HG03571 (cell line): Measurements from ENCODE around the gene SIPA1L3.
"Not testable (repeated sequence)": the region's sequence is repeated elsewhere in the genome, so short reads cannot be mapped to it uniquely, and the experiment has no call there.

Experiments used
- ATAC-seq: cut with Tn5 transposase; IDR thresholded peaks from one replicate; pipeline ENCODE4 v1.9.1; 2021; ENCODE audit not compliant: unreplicated experiment

The SIPA1L3 gene

DNA sequence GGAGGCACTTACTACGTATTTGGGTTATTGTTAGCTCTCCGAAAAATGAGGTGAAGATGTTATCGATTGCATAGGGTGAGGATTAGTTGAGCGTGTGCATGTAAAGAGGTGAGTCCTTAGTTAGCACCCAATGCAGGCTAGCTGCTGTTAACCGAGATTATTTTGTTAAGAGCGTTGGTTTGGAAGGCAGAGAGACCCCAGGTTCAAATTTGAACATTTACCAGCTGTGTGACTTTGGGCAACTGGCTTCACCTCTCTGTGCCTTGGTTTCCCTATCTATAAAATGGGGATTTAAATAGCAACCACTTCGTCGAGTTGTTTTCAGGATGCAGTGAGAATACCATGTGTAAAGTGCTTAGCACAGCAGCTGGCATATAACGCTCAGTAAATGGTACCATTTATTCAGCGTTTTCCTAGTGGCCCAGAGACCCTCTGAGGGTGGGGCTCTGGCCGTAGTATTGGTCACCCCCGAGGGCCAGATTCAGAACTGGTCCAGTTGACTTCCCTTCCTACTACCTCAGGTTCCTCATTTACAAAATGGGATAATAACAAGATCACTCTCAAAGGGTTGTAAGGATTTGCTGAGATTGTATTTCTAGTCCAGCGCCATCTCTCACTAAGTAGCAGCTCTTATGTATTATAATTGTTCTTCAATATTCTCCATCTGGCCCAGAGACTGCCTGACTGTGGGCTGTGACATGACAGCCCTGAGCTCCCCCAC, 887 bp downstream of the SIPA1L3 start:
- ATAC-seq, result no peak

DNA sequence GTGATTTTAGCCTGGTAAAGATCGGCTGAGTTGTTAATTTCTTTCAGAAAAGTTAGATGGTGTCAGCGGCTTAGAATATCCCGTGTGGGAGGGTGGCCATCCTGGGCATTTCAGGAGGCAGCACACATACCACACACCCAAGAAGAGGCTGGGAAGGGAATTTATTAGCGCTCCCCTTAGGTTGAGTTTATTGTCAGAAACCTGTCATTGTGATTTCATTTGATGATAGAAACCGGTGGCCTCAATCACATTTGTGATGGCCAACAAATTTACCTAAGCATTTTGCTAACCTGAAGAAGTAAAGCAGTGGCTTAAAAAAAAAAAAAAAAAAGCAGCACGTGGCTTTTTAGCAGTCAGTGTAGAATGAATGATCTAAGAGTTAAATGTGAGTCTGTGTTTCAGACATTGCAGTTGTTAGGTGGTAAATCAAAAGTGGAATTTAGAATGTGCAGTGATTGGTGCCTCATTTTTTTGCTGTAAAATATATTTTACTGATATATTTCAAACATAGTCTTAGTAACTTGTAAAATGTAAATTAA, 2.7 kb downstream of the SIPA1L3 start:
- ATAC-seq, result no peak

DNA sequence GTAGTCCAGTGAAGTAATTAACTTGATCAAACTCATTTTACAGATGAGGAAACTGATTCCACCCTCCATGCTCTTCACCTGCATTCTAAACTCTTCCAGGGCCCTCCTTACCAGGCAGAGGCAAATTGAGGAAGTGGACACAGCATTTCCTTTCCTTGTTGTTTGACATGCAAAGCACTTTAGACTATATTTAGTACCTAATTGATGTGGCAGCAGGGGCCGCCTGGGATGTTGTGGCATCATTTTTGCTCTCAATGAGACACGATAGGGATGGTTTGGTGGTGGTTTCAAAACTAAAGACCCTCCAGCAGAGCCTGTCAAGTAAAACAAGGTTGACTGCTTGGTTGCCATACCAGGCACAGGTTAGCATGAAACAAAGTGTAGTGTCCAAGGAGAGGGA, 7.9 kb downstream of the SIPA1L3 start:
- no peak for ATAC-seq

DNA sequence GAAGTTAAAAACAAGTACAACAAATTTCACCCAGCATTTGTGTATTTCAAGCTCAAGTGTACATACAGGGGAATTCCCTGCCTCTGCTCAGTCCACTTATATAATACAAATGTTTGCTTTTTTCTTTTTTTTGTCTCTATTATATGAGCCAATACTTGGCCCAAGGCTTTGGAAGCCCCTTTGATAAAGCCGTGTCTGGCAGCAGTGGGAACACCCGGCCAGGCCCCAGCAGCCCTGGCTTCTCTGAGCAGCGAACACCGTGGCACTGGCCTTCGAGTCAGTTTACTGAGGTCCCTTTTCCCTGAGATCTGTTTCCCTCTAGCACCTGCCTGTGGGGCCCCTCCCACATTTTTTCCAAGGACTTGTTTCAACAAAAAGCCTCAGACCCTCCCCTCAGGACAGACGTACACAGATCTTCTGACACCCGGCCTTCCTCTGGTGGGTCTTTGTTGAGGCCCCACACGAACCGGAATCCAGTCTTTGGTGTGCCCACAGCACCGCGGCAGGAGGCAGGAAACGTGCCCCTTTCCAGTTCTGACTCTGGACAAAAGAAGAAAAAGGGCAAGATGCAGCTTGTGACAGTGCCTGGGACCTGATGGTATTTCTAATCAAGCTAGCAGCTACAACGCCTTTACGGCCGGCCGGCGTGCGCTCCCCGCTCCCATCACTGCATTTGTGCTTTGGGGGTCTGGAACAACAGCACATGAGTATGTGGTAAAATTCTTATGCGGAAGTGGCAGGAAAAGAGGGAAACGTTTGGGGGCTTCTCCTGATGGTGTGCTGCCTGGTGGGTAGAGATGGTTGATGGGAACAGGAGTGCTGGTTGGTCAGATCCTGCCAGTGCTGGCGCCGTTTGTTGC, 13.8 kb downstream of the SIPA1L3 start:
- ATAC-seq, result no peak

DNA sequence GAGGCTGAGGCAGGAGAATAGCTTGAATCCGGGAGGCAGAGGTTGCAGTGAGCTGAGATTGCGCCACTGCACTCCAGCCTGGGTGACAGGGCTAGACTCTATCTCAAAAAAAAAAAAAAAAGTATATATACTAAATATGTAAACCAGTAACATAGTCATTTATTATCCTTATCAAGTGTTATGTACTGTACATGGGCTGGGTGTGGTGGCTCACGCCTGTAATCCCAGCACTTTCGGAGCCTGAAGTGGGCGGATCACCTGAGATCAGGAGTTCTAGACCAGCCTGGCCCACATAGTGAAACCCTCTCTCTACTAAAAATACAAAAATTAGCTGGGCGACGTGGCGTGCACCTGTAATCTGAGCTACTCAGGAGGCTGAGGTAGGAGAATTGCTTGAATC, 17.6 kb downstream of the SIPA1L3 start:
- not testable (repeated sequence) for ATAC-seq

DNA sequence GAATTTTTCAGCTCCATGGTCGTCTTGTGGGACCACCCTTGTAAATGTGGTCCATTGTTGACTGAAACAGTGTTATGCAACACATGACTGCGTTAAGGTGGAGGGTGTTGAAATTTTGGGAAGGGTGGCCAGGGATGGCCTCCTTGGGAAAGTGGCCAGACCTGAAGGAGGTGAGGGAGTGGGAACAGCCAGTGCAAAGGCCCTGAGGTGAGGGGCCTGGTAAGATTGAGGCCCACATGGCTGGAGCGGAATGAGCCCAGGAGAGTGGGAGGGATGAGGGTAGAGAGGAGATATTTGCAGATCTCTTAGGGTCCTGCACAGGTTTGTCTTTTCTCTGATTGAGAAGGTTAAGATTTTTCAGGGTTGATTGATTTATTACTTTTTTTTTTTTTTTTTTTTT, 18.2 kb downstream of the SIPA1L3 start:
- ATAC-seq, result no peak

DNA sequence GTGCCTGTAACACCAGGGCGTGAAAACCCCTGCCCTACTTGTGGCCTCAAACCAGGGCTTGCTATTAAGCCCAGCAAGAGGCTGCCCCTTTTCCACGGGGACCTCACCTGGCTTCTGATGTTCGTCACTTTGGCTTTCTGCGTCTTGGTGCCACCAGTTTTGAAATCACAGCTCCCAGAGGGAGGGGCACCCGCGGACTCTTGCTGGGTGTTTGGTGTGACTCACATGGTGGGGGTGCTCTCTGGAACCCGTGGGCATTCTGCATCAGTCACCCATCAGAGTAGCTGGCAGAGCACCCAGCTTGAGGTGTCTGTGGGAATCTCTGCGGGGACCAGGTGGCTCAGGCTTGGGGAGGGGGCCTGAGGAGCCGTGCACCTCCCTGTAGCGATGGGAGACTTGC, 19.2 kb downstream of the SIPA1L3 start:
- no peak for ATAC-seq

DNA sequence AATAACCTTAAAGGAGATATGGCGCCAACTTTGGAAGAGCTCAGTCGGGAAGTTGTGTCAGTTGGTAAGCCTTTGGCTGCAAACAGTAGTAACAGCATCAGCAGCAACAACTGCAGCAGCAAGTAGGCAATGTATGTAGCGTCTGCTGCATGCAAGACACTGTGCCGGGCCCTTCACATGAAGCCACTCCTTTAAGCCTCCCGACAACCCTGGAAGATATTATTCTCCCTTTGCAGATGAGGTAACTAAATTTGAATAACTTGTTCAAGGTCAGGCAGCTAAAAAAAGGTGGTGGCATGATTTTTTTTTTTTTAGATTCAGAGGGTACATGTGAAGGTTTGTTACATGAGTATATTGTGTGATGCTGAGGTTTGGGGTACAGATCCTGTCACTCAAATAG, 19.7 kb downstream of the SIPA1L3 start:
- ATAC-seq, result no peak

DNA sequence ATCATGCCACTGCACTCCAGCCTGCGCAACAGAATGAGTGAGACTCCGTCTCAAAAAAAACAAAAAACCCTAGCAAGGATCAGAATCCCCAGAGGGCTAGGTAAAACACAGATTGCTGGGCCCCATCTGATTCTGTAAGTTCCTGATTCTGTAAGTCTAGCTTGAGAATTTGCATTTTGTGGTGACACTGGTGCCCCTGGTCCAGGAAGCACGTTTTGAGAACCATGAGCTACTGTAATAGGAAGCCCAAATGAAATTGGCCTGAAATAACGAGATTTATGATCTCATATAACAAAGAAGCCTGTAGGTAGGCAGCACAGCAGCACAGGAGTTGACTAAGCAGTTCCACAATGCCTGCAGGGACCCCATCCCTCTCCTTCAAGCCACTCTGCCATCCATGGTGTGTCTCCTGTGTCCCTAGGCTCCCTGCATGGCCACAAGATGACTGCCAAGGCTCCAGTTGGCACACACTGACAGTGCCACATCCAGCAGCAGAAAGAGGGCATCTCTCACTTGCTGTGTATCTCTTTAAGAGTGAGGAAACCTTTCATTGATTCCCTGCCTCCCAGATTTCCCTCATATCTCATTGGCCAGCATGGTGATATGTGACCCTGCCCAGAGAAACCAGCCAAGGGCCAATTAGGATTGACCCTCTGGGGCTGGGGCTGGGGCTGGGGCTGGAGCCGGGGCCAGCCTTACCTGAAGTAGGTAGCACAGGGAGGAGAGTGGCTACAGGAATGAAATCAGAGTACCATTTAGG, 21.7 kb downstream of the SIPA1L3 start:
- peak; percentile 52 for ATAC-seq

DNA sequence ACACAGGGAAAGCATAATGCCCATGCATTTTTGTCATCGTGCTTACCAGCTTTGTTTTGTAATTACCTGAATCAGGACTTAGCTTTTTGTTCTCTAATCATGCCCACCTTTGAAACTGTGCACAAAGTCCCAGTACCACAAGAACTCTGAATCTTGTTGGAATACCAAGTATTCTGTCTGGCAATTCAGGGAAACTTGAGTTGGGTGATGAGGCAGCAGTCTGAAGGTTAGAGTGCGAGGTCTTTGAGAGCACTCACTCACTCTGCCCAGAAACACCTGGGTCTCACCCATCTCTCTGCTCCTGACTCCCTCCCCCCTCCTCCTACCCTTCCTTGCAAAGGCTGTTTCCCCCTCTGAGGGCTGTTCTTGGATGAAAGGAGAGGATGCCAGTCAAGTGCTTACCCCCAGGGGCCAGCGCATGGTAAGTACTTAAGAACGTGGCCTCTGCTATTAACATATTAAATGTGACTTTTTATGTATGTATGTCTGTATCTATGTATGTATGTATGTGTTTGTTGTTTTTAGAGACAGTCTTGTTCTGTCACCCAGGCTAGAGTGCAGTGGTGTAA, 22.4 kb downstream of the SIPA1L3 start:
- ATAC-seq, result no peak

DNA sequence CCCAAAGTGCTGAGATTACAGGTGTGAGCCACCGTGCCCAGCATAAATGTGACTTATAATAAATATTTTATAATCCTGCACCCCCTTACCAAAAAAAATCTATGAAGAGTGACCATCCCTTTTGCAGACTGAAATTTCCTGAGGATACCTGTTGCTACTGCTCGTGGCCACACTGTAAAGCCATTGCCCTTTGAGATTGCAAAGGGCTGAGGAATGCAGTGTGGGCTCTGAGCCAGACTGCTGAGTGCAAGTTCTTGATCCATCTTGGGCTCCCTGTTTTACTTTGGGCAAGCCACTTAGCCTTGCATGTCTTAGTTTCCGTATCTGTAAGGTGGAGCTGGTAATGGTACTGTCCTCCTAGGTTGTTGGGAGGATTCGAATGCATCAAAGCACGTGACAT, 23.4 kb downstream of the SIPA1L3 start:
- no peak for ATAC-seq

DNA sequence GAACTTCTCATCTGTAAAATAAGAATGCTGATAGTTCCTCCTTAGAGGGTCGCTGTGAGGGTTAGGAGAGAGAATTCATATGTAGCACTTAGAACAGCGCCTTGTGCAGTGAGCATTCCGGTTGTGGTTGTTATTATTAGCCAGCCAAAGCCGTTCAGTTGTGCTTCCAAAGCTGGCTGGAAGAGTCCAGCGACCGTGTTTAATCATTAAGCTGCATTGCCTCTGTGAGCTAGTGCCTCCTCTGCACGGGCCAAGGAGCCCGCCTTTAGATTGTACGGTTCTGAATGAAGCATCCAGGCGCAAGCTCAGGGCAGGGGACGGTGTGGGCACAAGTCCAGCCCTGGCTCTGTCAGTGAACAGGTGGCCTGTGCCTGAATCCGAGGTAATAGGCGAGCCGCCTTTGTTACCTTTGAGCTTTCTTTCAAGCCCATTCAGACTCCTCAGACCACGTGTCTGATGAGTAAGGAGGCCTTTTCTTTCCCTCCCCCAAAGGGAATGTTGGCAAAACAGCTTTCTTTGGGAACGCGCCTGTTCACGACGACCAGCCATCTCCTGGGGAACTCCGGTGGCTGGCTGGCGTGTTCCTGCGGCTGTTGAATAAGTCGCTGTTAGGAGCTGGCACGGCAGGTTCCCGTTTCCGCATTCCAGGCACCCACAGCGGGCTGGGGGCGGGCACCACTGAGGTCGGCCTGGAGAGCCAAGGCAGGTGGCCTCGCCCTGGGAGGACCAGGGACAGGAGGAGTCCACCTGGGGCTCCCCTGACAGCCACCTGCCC, 25.1 kb downstream of the SIPA1L3 start:
- ATAC-seq, result no peak

DNA sequence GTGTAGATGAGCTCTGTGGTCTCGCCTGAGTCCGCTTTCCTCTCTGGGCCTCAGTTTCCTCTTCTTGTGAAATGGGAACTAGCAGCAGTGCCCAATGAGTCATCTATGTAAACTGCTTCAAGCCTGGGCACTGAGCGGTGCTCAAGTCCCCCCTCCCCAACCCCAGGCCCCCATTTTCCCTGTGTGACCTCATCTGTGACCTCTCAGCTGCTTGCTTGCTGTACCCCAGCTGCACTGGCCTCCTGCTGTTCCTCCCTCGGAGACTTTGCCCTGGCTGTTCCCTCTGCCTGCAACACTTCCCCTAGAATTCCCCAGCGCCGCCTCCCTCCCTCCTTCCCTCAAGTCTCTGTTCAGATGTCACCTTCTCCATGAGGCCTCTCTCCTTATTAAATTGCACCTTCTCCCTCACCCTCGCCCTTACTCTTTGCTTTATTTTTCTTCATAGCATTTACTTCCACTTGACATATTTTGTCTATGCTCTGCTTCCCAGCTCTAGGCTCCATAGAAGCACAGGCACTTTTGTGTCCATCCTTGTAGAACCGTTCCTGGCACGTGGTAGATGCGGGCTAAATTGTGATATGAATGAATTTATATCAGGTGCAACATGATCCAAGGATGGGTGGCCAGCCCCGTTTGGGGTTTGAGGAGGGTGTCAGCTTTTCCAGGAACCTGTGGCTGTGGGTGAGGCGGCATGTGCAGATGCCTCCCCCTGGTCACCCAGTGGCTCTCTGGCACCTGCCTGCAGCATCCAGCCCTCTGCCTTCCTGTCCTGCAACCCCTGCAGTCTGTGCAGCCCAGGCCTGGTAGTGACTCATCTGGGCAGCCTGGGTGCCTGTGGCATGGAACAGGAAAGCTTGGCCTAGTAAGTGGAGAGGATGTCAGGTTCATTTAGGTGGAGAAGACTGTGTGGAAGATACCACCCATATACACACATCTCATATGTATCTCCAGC, 26.3 kb downstream of the SIPA1L3 start:
- ATAC-seq, result no peak

DNA sequence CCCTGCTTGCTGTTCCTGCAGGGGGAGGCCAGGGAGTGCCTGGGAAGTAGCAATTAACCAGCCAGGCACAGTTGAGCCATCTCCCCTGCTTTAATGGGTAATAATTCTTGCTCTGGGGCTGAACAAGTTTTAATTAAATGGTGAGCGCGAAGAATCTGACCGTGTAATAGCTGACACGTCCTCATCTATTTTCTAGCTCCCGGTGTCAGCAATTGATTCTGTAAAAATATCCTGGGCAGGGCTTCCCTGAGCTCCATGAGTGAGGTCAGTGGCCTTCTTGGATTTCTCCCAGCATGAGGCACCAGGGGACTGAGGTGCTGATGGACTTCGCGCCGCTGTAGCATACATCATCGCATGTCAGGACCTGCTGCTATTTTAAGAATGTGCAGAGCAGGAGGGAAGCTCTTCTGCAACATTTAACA, 26.9 kb downstream of the SIPA1L3 start:
- ATAC-seq, result no peak

DNA sequence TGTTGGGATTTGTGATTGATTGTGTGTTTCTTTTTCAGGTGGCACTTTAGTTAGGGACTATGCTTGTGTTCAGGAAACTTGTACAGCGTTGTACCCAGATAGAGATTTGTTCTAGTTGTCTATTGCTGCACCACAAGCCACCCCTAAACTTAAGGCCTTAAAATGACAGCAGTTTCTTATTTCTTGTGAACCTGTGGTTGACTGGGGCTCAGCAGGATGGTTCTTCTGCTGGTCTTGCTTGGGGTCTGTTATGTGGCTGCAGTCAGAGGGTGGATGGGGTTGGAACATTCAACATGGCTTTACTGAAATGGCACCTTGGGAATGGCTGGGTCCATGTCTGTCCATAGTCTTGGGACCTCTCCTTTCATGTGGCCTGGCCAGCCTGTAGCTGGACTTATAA, 28.3 kb downstream of the SIPA1L3 start:
- ATAC-seq, result no peak

DNA sequence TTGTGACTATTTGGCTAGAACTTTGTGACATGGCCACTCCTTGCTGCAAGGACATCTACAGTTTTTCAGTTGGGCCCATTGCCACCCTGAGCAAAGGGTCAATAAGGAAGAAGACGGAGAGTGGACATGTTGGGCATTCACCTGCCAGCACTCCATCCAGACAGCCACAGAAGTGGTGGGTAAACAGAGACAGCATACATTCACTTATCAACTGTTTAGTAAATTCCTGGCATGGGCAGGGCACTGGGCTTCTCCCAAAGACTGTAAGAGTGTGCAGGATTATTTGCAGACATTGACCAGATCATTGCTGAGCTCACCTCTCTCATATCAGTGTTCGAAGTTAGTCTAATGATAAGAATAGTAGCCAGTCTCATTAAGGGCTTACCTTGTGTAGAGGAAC, 29.2 kb downstream of the SIPA1L3 start:
- no peak for ATAC-seq

DNA sequence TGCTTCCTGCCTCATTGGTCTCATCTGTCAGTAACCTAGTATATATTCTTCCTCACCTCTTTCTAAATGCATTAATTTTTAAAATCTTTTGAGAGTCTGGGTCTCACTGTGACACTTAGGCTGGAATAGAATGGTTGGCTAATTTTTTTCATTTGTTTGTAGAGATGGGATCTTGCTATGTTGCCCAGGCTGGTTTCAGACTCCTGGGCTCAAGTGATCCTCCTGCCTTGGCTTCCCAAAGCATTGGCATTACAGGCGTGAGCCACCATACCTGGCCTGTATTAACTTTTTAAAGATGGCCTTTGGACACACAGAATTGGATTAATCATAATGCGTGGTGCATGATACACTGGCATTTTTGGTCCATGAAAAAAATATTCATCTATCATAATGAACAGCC, 29.9 kb downstream of the SIPA1L3 start:
- ATAC-seq, result no peak

DNA sequence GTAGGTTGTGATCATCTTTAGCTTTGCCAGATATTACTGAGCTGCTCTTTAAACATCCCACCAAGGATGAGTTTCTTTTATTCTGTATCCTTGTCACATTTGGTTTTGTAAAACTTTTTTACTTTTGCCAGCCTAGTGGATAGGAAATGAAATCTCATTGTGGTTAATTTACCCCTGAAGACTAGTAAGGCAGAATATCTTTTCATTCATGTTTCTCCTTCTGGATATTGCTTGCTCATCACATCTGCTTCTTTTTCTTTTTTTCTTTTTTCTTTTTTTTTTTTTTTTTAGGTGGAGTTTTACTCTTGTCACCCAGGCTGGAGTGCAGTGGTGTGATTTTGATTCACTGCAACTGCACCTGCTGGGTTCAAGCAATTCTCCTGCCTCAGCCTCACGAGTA, 31.3 kb downstream of the SIPA1L3 start:
- ATAC-seq, result no peak

DNA sequence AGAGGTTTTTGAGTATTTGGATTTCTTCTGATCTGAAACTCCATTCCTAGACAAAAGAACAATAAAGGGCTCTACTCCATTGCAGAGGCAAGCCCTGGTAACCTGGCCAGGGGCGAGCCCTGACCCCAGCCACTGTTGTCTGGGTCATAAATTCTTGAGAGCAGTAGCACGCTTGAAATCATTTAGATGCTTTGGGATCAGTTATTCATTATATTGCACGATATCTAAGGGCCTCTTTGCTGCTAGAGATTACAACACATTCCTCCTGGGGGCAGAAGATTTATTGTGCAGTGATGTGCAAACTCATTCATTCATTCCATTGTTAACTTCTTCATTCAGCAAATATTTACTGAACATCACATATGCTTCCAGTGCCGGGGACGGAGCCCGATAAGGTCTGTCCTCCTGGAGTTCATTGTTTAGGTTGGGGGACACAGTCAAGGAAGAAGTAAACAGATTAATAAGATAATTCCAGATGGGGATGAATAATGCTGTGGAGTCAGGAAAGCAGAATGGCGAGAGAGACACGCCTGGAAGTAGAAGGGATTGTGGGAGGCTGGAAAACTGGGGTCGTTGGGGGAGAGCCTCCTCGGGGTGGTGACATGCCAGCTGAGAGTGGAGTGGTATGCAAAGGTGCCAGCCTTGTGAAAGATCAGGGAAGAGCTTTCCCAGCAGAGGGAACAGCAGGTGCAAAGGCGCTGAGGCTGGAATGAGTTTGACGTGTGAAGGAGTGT, 34.9 kb downstream of the SIPA1L3 start:
- no peak for ATAC-seq
